Psoas muscle (tissue), 8 donors: ENCODE measurements around the gene RBFOX2. TPM values are rescaled to one million over a fixed set of nuclear protein-coding genes. Genes with fewer than 3 reads are reported as not detected.
A peak's percentile ranks its signal among the peaks of the same experiment; 100 is the strongest.

Source experiments
- ATAC-seq, 4 donors: fragments of 200-7000 bp; cut with Tn5 transposase; one replicate each; pipeline ENCODE4 v1.9.1; 2020; ENCODE audit warnings: moderate library complexity in 3 of 4, mild to moderate bottlenecking in 2 of 4
- DNase-seq, 2 donors: peaks; one replicate each; pipeline ENCODE4 v3.0.0-alpha.2; 2020
- H3K27ac ChIP-seq: fragments of 200-600 bp; one replicate; pipeline ENCODE4 v1.8.0; 2022
- H3K27me3 ChIP-seq, 3 donors: fragments of 200-600 bp in 1 of 3; one replicate each; pipeline versions ENCODE4 v1.6.1 to v1.8.0; 2013 to 2022; ENCODE audit warnings: low read length in 2 of 3, mild to moderate bottlenecking in 2 of 3, moderate library complexity in 1 of 3; ENCODE audit not compliant: insufficient read depth in 3 of 3
- H3K36me3 ChIP-seq, 2 donors: fragments of 200-600 bp in 1 of 2; one replicate each; pipeline versions ENCODE4 v1.6.1 to v1.8.0; 2013 to 2022; ENCODE audit warnings: low read depth in 1 of 2, mild to moderate bottlenecking in 1 of 2, moderate library complexity in 1 of 2; ENCODE audit not compliant: insufficient read depth in 1 of 2
- H3K4me1 ChIP-seq: fragments of 200-600 bp; one replicate; pipeline ENCODE4 v1.8.0; 2022
- H3K4me3 ChIP-seq: fragments of 200-600 bp; one replicate; pipeline ENCODE4 v1.8.0; 2022; ENCODE audit warnings: mild to moderate bottlenecking
- H3K9me3 ChIP-seq: fragments of 200-600 bp; one replicate; pipeline ENCODE4 v1.8.0; 2022
- WGBS, 3 donors: extraction: QIAGEN DNeasy Blood & Tissue Kit; methylation state at CpG; one replicate each; pipeline versions ENCODE4 v1.1.6 to v1.1.7; 2013; 5-methylcytosine and 5-hydroxymethylcytosine counted together
- intact Hi-C, 2 donors: fragments of 100-400 bp; cut with DNase I; formaldehyde crosslinking; loops; one replicate each; pipeline versions ENCODE4 v1.11.0 to v1.14.2; 2022
- polyA plus RNA-seq, 3 donors: library from polyadenylated mRNA; stranded (reverse); fragments of 200-250 nt; gene quantifications; one replicate each; pipeline ENCODE4 v1.2.3, GENCODE V29; 2013
- total RNA-seq, 4 donors: library from RNA; stranded (reverse); fragmentation: NEBNext Ultra II Directional in 2 of 4; extraction: Animal tissue kit (Norgen Biotek cat#: 25700) in 2 of 4; gene quantifications; one replicate each; pipeline versions ENCODE4 v1.2.1 to v1.2.4, GENCODE V29; 2021 to 2023
- TF ChIP-seq, protein P1 (sequence below): fragments of 200-600 bp; IDR thresholded peaks from one replicate; pipeline ENCODE4 v1.8.0; 2022; ENCODE audit warnings: antibody characterized with exemption
- donor health status: healthy with polysubstance abuse.
- donor health status: DM: no; HTN: no; CAD: no; lungs with moderate emphysema.
- donor health status: Bipolar disorder and iron deficiency.
- donor health status: healthy.
- donor health status: DM: yes; HTN: yes; CAD: no.
- donor health status: DM: no; HTN: no; CAD: no.
- donor health status: DM: no; HTN: no; CAD: no.
- donor health status: DM: yes; HTN: yes; CAD: no.

Gene RBFOX2
- total and polyA plus RNA-seq, 7 donors = 7.7 to 50.4 (median 28.4) TPM

DNA sequence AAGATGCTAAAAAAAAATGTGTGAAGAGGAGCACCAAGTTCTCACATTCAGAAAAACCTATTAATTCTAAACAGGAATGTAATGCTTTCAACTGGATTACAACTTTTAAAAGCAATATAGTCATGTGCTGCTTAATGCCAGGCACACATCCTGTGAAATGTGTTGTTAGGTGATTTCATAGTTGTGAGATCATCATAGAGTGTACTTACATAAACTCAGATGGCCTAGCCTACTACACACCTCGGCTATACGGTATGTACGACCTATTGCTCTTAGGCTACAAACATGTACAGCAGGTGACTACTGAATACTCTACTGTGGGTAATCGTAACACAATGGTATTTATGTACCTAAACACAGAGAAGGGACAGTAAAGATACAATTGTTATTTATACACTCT lies 142.3 kb downstream of the RBFOX2 start:
- TF ChIP-seq, protein P1, sequence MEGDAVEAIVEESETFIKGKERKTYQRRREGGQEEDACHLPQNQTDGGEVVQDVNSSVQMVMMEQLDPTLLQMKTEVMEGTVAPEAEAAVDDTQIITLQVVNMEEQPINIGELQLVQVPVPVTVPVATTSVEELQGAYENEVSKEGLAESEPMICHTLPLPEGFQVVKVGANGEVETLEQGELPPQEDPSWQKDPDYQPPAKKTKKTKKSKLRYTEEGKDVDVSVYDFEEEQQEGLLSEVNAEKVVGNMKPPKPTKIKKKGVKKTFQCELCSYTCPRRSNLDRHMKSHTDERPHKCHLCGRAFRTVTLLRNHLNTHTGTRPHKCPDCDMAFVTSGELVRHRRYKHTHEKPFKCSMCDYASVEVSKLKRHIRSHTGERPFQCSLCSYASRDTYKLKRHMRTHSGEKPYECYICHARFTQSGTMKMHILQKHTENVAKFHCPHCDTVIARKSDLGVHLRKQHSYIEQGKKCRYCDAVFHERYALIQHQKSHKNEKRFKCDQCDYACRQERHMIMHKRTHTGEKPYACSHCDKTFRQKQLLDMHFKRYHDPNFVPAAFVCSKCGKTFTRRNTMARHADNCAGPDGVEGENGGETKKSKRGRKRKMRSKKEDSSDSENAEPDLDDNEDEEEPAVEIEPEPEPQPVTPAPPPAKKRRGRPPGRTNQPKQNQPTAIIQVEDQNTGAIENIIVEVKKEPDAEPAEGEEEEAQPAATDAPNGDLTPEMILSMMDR = no peak
- H3K4me1 ChIP-seq = peaks cover 60% of the 10 kb centered on the region
- H3K27me3 ChIP-seq = no peaks in the 10 kb centered on the region
- ATAC-seq (no peak), DNase-seq (no peak)
- peak overlapping the region; percentile 50 for H3K27ac ChIP-seq
- H3K36me3 ChIP-seq = no peaks in the 10 kb centered on the region
- no peaks in the 10 kb centered on the region for H3K9me3 ChIP-seq
- H3K4me3 ChIP-seq = no peak overlapping the region
- intact Hi-C loops = no loop called here
- WGBS, 3 donors = 86 to 87% (median 86%) methylated on average over 4 of the region's 4 CpGs

DNA sequence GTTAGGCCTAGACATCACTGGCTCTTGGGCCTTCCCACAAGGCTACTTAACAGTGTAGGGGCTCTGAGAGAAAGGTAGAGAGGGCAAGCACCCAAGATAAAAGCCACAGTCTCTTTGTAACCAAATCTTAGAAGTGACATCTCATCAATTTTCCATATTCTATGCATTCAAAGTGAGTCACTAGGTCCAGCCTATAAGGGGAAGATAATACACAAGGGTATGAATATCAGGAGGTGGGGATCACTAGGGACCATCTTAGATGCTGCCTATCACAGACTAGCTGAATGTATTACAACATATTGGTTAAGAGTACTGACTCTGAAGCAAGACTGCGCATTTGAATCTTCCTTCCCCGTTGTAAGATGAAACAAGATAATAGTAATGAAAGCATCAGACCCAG lies 144.1 kb downstream of the RBFOX2 start:
- intact Hi-C loops = no loop called here
- no peaks in the 10 kb centered on the region for H3K36me3 ChIP-seq
- H3K4me3 ChIP-seq = no peak overlapping the region
- H3K4me1 ChIP-seq = peaks cover 55% of the 10 kb centered on the region
- H3K9me3 ChIP-seq = no peaks in the 10 kb centered on the region
- TF ChIP-seq, protein P1 = no peak
- DNase-seq (no peak), ATAC-seq (no peak)
- WGBS, 3 donors = 81 to 88% (median 84%) methylated on average over 2 of the region's 2 CpGs
- H3K27ac ChIP-seq = peak overlapping the region; percentile 86
- H3K27me3 ChIP-seq = no peaks in the 10 kb centered on the region

DNA sequence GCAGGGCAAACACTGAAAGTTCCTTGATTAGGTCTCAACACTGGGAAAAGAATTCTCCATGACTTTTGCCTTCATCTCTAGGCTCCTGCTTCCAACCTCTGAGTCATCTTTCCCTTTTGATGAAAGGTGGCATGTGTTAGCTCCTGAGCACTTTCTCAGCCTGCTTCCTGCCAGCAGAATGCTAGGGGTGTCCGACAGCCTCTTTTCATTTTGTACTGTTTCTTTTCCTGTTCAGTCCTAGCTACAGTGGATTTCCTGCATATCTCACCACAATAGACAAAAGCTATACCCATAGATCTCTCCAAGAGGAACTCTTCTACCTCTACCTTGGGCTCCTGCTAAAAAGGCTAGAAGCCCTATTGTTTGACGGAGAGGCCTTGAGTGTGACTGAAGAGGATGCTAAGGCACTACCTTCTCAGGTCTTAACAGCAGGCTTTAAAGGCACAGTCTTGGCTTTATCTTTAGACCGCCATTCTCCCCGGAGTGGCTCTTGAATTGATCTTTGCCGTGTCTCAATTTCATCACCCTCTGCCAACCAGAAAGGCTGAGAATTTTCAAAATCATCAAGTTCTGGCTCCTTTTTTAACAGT lies 145.5 kb downstream of the RBFOX2 start:
- intact Hi-C loops = no loop called here
- peak overlapping the region; percentile 86 for H3K27ac ChIP-seq
- 24 to 49% (median 27%) methylated on average over 5 of the region's 5 CpGs for WGBS, 3 donors
- DNase-seq (no peak), ATAC-seq (peak; percentile 82 to 88 (median 86))
- TF ChIP-seq, protein P1 = no peak
- peaks cover 59% of the 10 kb centered on the region for H3K4me1 ChIP-seq
- no peaks in the 10 kb centered on the region for H3K36me3 ChIP-seq
- H3K27me3 ChIP-seq = no peaks in the 10 kb centered on the region
- H3K4me3 ChIP-seq = peak overlapping the region; percentile 17
- no peaks in the 10 kb centered on the region for H3K9me3 ChIP-seq

DNA sequence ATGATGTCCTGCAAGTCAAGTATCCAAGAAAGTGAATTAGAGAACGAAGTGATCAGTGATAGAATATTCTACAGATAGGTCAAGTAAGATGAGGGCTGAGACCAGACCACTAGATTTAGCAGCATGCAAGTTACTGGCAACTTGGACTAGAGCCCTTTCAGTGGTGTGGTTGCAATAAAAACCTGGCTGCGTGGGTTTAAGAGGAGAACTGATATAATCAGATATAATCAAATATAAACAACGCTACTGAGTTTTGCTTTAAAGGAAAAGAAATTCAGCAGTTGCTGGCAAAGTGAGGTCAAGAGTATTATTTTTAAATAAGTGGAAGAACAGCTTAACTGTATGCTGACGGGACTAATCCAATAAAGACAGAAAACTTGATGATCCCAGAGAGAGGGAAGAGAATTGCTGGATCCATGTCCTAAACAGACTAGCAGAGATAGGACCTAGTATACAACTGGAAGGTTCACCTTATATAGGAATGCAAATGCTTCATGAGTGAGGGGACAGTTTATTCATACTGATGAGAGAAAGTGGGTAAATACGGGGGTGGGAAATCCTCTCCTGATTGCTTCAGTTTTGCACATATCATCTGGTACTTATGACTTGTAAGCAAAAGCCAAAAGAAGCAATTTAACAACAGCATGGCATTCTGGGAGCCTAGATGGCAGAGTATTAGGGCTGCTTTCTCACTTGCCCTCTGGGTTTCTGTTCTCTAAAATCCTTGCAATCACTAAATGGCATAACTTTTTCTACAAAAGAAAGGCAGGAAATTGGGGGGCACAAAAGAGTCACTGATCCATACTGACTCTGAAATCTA lies 146.2 kb downstream of the RBFOX2 start:
- H3K4me3 ChIP-seq = no peak overlapping the region
- H3K4me1 ChIP-seq = peaks cover 57% of the 10 kb centered on the region
- ATAC-seq = peak in 3 of 4 donors; percentile 45 to 59 (median 45)
- DNase-seq = no peak
- intact Hi-C loops = no loop called here
- TF ChIP-seq, protein P1 = no peak
- no peaks in the 10 kb centered on the region for H3K36me3 ChIP-seq
- H3K27ac ChIP-seq = peak overlapping the region; percentile 86
- WGBS, 3 donors = 20 to 37% (median 24%) methylated on average over 5 of the region's 5 CpGs
- no peaks in the 10 kb centered on the region for H3K27me3 ChIP-seq
- H3K9me3 ChIP-seq = no peaks in the 10 kb centered on the region
